ENCODE measurements around the gene MYO1E.
"Not testable (repeated sequence)": the region's sequence is repeated elsewhere in the genome, so short reads cannot be mapped to it uniquely, and the experiment has no call there.

MYO1E gene

GRCh38 chr15:59340325-59340724, 32.3 kb downstream of the MYO1E start:
- DNase-seq (ENCODE audit: low read depth) = no peak
- no peak for TF ChIP-seq CTCF (conservative IDR thresholded peaks at IDR 0.05; ENCODE audit: low read depth, low read length)
- no peak overlapping the region for H3K4me3 ChIP-seq (ENCODE audit: low read depth, low read length)

- no peak overlapping the region for H3K4me3 ChIP-seq (ENCODE audit: low read depth, low read length)
- peak; percentile 85 for DNase-seq (ENCODE audit: low read depth)
- TF ChIP-seq CTCF (conservative IDR thresholded peaks at IDR 0.05; ENCODE audit: low read depth, low read length) = no peak
Measured at GRCh38 chr15:59339252-59339672, 33.4 kb downstream of the MYO1E start.

GRCh38 chr15:59338414-59338813, 34.3 kb downstream of the MYO1E start:
- DNase-seq (ENCODE audit: low read depth) = no peak

GRCh38 chr15:59336725-59337124, 35.9 kb downstream of the MYO1E start:
- not testable (repeated sequence) for DNase-seq (ENCODE audit: low read depth); H3K4me3 ChIP-seq (ENCODE audit: low read depth, low read length)

More at GRCh38 chr15:59338414-59338813, 34.3 kb downstream of the MYO1E start:
- no peak for TF ChIP-seq CTCF (conservative IDR thresholded peaks at IDR 0.05; ENCODE audit: low read depth, low read length)
- H3K4me3 ChIP-seq (ENCODE audit: low read depth, low read length) = no peak overlapping the region

GRCh38 chr15:59335207-59335786, 37.4 kb downstream of the MYO1E start:
- TF ChIP-seq CTCF (conservative IDR thresholded peaks at IDR 0.05; ENCODE audit: low read depth, low read length) = no peak
- DNase-seq (ENCODE audit: low read depth) = no peak
- no peak overlapping the region for H3K4me3 ChIP-seq (ENCODE audit: low read depth, low read length)

GRCh38 chr15:59334076-59334415, 38.6 kb downstream of the MYO1E start:
- no peak for DNase-seq (ENCODE audit: low read depth)
- no peak for TF ChIP-seq CTCF (conservative IDR thresholded peaks at IDR 0.05; ENCODE audit: low read depth, low read length)

GRCh38 chr15:59333401-59334075, 39.1 kb downstream of the MYO1E start:
- no peak for TF ChIP-seq CTCF (conservative IDR thresholded peaks at IDR 0.05; ENCODE audit: low read depth, low read length)
- H3K4me3 ChIP-seq (ENCODE audit: low read depth, low read length) = no peak overlapping the region
- DNase-seq (ENCODE audit: low read depth) = no peak

More at GRCh38 chr15:59334076-59334415, 38.6 kb downstream of the MYO1E start:
- H3K4me3 ChIP-seq (ENCODE audit: low read depth, low read length) = no peak overlapping the region

Measured in choroid plexus epithelial cell (primary cell).